GM12878 (cell line): Measurements from ENCODE around the gene VKORC1. TPM values are rescaled to one million over a fixed set of nuclear protein-coding genes. Genes with fewer than 3 reads are reported as not detected.

Experiments used
- ATAC-seq: fragments of 200-7000 bp; cut with Tn5 transposase; 3 replicates; pipeline ENCODE4 v1.9.1; 2020; ENCODE audit warnings: mild to moderate bottlenecking, moderate library complexity
- BruUV-seq: library from RNA; stranded (reverse); fragments of 400-500 nt; replicated peaks from 2 replicates; lab custom pipeline; 2021; lab: Mats Ljungman, UMichigan
- CTCF ChIA-PET: fragments of 300-600 bp; sonication (Branson Sonifier 250); formaldehyde crosslinking; extraction: SDS; loops from one replicate; lab custom pipeline; 2021; ENCODE audit warnings: inconsistent platforms; lab: Yijun Ruan, JAX
- POLR2A ChIA-PET: fragments of 350-600 bp; formaldehyde crosslinking; extraction: SDS; loops from one replicate; lab custom pipeline; 2021; ENCODE audit warnings: inconsistent platforms; lab: Charles Lee
- RAD21 ChIA-PET: fragments of 300-600 bp; sonication (Branson Sonifier 250); formaldehyde crosslinking; loops from one replicate; lab custom pipeline; 2023; ENCODE audit warnings: antibody characterized with exemption; ENCODE audit not compliant: unreplicated experiment; lab: Charles Lee
- SMC1A ChIA-PET: fragments of 300-600 bp; sonication (Branson Sonifier 250); formaldehyde crosslinking; loops from one replicate; lab custom pipeline; 2023; ENCODE audit not compliant: unreplicated experiment, uncharacterized antibody; lab: Charles Lee
- DNase-seq: peaks from one replicate; pipeline ENCODE4 v3.0.0-alpha.2; 2011; ENCODE audit warnings: low read depth, low spot score
- FAIRE-seq: peaks from 3 replicates; lab custom pipeline; 2011; peaks lifted over from hg19 to GRCh38; lab: Jason Lieb, UNC
- H2AFZ ChIP-seq: 2 replicates; pipeline ENCODE4 v1.6.0; 2011; ENCODE audit warnings: low read depth, low read length, control low read depth; ENCODE audit not compliant: control insufficient read depth
- H3K27ac ChIP-seq: 2 replicates; pipeline ENCODE4 v1.5.1; 2011; ENCODE audit warnings: control low read depth; ENCODE audit not compliant: control insufficient read depth, insufficient read depth
- H3K27me3 ChIP-seq, 2 experiments: replicated peaks in 1 of 2; 2 replicates each; pipeline versions ENCODE4 v1.6.0 to v1.6.1; 2011; ENCODE audit warnings: low read length in 1 of 2; ENCODE audit not compliant: control insufficient read depth in 2 of 2, insufficient read depth in 2 of 2
- H3K36me3 ChIP-seq, 2 experiments: 2 replicates each; pipeline ENCODE4 v1.5.1; 2011; ENCODE audit warnings: low read length in 1 of 2; ENCODE audit not compliant: control insufficient read depth in 2 of 2, insufficient read depth in 2 of 2
- H3K4me1 ChIP-seq: 2 replicates; pipeline ENCODE4 v1.6.1; 2011; ENCODE audit warnings: mild to moderate bottlenecking, low read length, moderate library complexity, mixed read lengths; ENCODE audit not compliant: control insufficient read depth, insufficient read depth
- H3K4me2 ChIP-seq: 2 replicates; pipeline ENCODE4 v1.6.0; 2011; ENCODE audit warnings: control low read depth; ENCODE audit not compliant: control insufficient read depth, insufficient read depth
- H3K4me3 ChIP-seq: fragments of 200-600 bp; sonication (generic); 2 replicates; pipeline ENCODE4 v1.5.1; 2016
- H3K79me2 ChIP-seq: 2 replicates; pipeline ENCODE4 v1.6.0; 2011; ENCODE audit warnings: low read length; ENCODE audit not compliant: control insufficient read depth, insufficient read depth
- H3K9ac ChIP-seq: 2 replicates; pipeline ENCODE4 v1.8.0; 2011; ENCODE audit warnings: low read length, control low read depth, mixed read lengths; ENCODE audit not compliant: control insufficient read depth, insufficient read depth
- H3K9me3 ChIP-seq: replicated peaks from 3 replicates; pipeline ENCODE4 v1.5.1; 2011; ENCODE audit warnings: mild to moderate bottlenecking, low read length; ENCODE audit not compliant: control insufficient read depth, insufficient read depth
- H4K20me1 ChIP-seq: 2 replicates; pipeline ENCODE4 v1.6.0; 2011; ENCODE audit not compliant: control insufficient read depth, insufficient read depth
- JUND ChIP-seq: IDR thresholded peaks from 2 replicates; pipeline ENCODE4 v1.6.1; 2012; ENCODE audit warnings: low read depth, mild to moderate bottlenecking, low read length, improper control_type of control experiment, moderate library complexity
- WGBS: methylation state at CpG from one replicate; pipeline ENCODE4 v1.1.6; 2016; ENCODE audit warnings: low lambda C conversion rate; ENCODE audit not compliant: insufficient replicate concordance, insufficient coverage; ENCODE audit errors: missing lambda C conversion rate; 5-methylcytosine and 5-hydroxymethylcytosine counted together
- in situ Hi-C: fragments of 300-500 bp; cut with MboI; formaldehyde crosslinking; loops from 9 replicates; pipeline ENCODE4 v1.14.3; 2018; ENCODE audit warnings: mixed read lengths
- intact Hi-C: fragments of 100-400 bp; cut with micrococcal nuclease; formaldehyde crosslinking; loops from one replicate; pipeline ENCODE4 v1.14.2; 2022; ENCODE audit not compliant: unreplicated experiment
- polyA plus RNA-seq, 11 experiments: library from polyadenylated mRNA; depleted of rRNA in 4 of 11; unstranded in 6 of 11; stranded (reverse) in 5 of 11; fragments of >200 nt; fragmentation: Nextera tagmentation in 4 of 11; fragmentation: Illumina TruSeq in 1 of 11; extraction: Ambion mirVana in 4 of 11; extraction: Trizol in 1 of 11; gene quantifications; 1 replicate in 1 of 11; 2 replicates in 10 of 11; pipeline versions ENCODE4 v1.2.1 to v1.2.3, GENCODE V29; 2011 to 2016; ENCODE audit warnings: inconsistent platforms in 2 of 11, missing spikeins in 2 of 11, low read depth in 1 of 11
- total RNA-seq, 4 experiments: library from RNA; depleted of rRNA in 3 of 4; stranded (reverse); fragments of >200 nt in 3 of 4; fragmentation: Illumina TruSeq in 1 of 4; extraction: Trizol in 1 of 4; gene quantifications; 2 replicates each; pipeline versions ENCODE4 v1.2.1 to v1.2.3, GENCODE V29; 2013 to 2021
- TF ChIP-seq, protein P1 (sequence below): fragments of 450-650 bp; formaldehyde crosslinking; IDR thresholded peaks from 2 replicates; pipeline ENCODE4 v1.5.0; 2022; ENCODE audit warnings: mild to moderate bottlenecking, missing genetic modification characterization
- TF ChIP-seq, protein P2 (sequence below): fragments of 450-650 bp; IDR thresholded peaks from 2 replicates; pipeline ENCODE4 v1.6.1; 2017; ENCODE audit warnings: mild to moderate bottlenecking, low read depth, inconsistent platforms; ENCODE audit not compliant: poor library complexity, severe bottlenecking
- TF ChIP-seq, protein P3 (sequence below): fragments of 450-650 bp; IDR thresholded peaks from 2 replicates; pipeline ENCODE4 v1.6.1; 2017; ENCODE audit warnings: antibody characterized with exemption, mild to moderate bottlenecking, moderate library complexity

The VKORC1 gene
- total and polyA plus RNA-seq, 10 of the 15 experiments (the other 5 are each of a cell fraction or from before 2014, with no cell fraction given), result 19.8 to 140 (median 57.7) TPM

DNA sequence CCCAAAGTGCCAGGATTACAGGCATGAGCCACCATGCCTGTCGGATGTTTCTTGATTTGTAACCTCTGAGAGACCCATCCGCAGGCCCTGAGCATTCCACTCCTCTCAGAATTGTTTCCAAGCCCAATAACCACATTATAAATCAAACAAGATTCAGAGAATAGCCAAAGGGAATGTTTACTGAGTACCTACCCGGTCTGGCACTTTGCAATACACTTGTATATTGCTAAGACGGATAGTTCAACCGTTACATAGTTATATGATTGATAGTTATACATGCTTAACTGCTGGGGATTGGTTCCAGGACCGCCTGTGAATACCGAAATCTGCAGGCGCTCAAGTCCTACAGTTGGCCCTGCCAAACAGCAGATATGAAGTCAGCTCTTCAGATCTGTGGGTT is 19.9 kb upstream of the VKORC1 start:
- H3K27me3 ChIP-seq, result no peaks in the 10 kb centered on the region
- no peak overlapping the region for H3K4me2 ChIP-seq
- H3K36me3 ChIP-seq, result peaks cover 0 to 4% of the 10 kb centered on the region in 2 experiments; a peak in 3 of 4 replicates
- no peak for TF ChIP-seq JUND
- TF ChIP-seq, protein P1, sequence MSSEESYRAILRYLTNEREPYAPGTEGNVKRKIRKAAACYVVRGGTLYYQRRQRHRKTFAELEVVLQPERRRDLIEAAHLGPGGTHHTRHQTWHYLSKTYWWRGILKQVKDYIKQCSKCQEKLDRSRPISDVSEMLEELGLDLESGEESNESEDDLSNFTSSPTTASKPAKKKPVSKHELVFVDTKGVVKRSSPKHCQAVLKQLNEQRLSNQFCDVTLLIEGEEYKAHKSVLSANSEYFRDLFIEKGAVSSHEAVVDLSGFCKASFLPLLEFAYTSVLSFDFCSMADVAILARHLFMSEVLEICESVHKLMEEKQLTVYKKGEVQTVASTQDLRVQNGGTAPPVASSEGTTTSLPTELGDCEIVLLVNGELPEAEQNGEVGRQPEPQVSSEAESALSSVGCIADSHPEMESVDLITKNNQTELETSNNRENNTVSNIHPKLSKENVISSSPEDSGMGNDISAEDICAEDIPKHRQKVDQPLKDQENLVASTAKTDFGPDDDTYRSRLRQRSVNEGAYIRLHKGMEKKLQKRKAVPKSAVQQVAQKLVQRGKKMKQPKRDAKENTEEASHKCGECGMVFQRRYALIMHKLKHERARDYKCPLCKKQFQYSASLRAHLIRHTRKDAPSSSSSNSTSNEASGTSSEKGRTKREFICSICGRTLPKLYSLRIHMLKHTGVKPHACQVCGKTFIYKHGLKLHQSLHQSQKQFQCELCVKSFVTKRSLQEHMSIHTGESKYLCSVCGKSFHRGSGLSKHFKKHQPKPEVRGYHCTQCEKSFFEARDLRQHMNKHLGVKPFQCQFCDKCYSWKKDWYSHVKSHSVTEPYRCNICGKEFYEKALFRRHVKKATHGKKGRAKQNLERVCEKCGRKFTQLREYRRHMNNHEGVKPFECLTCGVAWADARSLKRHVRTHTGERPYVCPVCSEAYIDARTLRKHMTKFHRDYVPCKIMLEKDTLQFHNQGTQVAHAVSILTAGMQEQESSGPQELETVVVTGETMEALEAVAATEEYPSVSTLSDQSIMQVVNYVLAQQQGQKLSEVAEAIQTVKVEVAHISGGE (CRISPR knock-in tag), result no peak
- TF ChIP-seq, protein P2, sequence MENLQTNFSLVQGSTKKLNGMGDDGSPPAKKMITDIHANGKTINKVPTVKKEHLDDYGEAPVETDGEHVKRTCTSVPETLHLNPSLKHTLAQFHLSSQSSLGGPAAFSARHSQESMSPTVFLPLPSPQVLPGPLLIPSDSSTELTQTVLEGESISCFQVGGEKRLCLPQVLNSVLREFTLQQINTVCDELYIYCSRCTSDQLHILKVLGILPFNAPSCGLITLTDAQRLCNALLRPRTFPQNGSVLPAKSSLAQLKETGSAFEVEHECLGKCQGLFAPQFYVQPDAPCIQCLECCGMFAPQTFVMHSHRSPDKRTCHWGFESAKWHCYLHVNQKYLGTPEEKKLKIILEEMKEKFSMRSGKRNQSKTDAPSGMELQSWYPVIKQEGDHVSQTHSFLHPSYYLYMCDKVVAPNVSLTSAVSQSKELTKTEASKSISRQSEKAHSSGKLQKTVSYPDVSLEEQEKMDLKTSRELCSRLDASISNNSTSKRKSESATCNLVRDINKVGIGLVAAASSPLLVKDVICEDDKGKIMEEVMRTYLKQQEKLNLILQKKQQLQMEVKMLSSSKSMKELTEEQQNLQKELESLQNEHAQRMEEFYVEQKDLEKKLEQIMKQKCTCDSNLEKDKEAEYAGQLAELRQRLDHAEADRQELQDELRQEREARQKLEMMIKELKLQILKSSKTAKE, result no peak
- TF ChIP-seq, protein P3, sequence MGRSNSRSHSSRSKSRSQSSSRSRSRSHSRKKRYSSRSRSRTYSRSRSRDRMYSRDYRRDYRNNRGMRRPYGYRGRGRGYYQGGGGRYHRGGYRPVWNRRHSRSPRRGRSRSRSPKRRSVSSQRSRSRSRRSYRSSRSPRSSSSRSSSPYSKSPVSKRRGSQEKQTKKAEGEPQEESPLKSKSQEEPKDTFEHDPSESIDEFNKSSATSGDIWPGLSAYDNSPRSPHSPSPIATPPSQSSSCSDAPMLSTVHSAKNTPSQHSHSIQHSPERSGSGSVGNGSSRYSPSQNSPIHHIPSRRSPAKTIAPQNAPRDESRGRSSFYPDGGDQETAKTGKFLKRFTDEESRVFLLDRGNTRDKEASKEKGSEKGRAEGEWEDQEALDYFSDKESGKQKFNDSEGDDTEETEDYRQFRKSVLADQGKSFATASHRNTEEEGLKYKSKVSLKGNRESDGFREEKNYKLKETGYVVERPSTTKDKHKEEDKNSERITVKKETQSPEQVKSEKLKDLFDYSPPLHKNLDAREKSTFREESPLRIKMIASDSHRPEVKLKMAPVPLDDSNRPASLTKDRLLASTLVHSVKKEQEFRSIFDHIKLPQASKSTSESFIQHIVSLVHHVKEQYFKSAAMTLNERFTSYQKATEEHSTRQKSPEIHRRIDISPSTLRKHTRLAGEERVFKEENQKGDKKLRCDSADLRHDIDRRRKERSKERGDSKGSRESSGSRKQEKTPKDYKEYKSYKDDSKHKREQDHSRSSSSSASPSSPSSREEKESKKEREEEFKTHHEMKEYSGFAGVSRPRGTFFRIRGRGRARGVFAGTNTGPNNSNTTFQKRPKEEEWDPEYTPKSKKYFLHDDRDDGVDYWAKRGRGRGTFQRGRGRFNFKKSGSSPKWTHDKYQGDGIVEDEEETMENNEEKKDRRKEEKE, result no peak
- H3K4me1 ChIP-seq, result peaks cover 8% of the 10 kb centered on the region
- H2AFZ ChIP-seq, result no peak overlapping the region
- ChIA-PET SMC1A (interaction anchor here (1.1 kb wide), 1 partner anchor 27 kb away, joined by 5 read pairs; no protein-coding TSS in a partner anchor), RAD21 (no interaction called here), CTCF (interaction anchor here (0.6 to 1.6 kb wide), 2 partner anchors 26 to 28 kb away, joined by 3 to 7 read pairs; no protein-coding TSS in a partner anchor), POLR2A (no interaction called here)
- WGBS, result 98% methylated on average over 8 of the region's 8 CpGs
- no peaks in the 10 kb centered on the region for H4K20me1 ChIP-seq
- BruUV-seq, result no TSS peak
- no peak overlapping the region for H3K9ac ChIP-seq
- H3K79me2 ChIP-seq, result peaks cover 12% of the 10 kb centered on the region
- no peak overlapping the region for H3K27ac ChIP-seq
- in situ Hi-C loops (loop anchor here (10.0 kb wide), 1 partner anchor 760 kb away; the partner anchor contains the start of gene ZNF267), intact Hi-C loops (loop anchor here (10.0 kb wide), 1 partner anchor 760 kb away; the partner anchor contains the start of gene ZNF267)
- FAIRE-seq, result no peak
- no peak for ATAC-seq
- no peak for DNase-seq
- no peak overlapping the region for H3K4me3 ChIP-seq
- H3K9me3 ChIP-seq, result no peaks in the 10 kb centered on the region
